H1 (cell line): Measurements from ENCODE around the gene DLEC1. TPM values are rescaled to one million over a fixed set of nuclear protein-coding genes. Genes with fewer than 3 reads are reported as not detected.

Experiments used
- CTCF ChIA-PET: fragments of 300-600 bp; sonication (Branson Sonifier 250); formaldehyde crosslinking; loops from one replicate; lab custom pipeline; 2021; ENCODE audit not compliant: partially characterized antibody; lab: Charles Lee
- POLR2A ChIA-PET: fragments of 300-600 bp; sonication (Branson Sonifier 250); formaldehyde crosslinking; loops from one replicate; lab custom pipeline; 2021; ENCODE audit warnings: inconsistent platforms; ENCODE audit not compliant: partially characterized antibody; lab: Charles Lee
- DNase-seq, 2 experiments: peaks; one replicate each; pipeline versions ENCODE4 v3.0.0 to v3.0.0-alpha.2; 2010 to 2022; ENCODE audit warnings: low spot score in 2 of 2, low read depth in 1 of 2, mixed read lengths in 1 of 2
- FAIRE-seq: peaks from 2 replicates; lab custom pipeline; 2011; peaks lifted over from hg19 to GRCh38; lab: Jason Lieb, UNC
- H2AFZ ChIP-seq: 2 replicates; pipeline ENCODE4 v1.8.1; 2012; ENCODE audit warnings: low read length, inconsistent platforms
- H2AK5ac ChIP-seq: 2 replicates; pipeline ENCODE4 v1.6.1; 2013; ENCODE audit warnings: low read depth, low read length
- H2BK120ac ChIP-seq: replicated peaks from 2 replicates; pipeline ENCODE3; 2013; ENCODE audit warnings: low read depth, low read length, inconsistent platforms
- H2BK12ac ChIP-seq: 2 replicates; pipeline ENCODE4 v1.6.1; 2013; ENCODE audit warnings: low read depth, low read length
- H2BK15ac ChIP-seq: 2 replicates; pipeline ENCODE4 v1.6.1; 2013; ENCODE audit warnings: low read length
- H2BK20ac ChIP-seq: 2 replicates; pipeline ENCODE4 v1.6.1; 2013; ENCODE audit warnings: low read length
- H2BK5ac ChIP-seq: 2 replicates; pipeline ENCODE4 v1.6.1; 2013; ENCODE audit warnings: low read depth, low read length
- H3K14ac ChIP-seq: 2 replicates; pipeline ENCODE4 v1.6.1; 2013; ENCODE audit warnings: inconsistent platforms; ENCODE audit not compliant: insufficient read length
- H3K18ac ChIP-seq: 2 replicates; pipeline ENCODE4 v1.6.1; 2013; ENCODE audit warnings: low read length; ENCODE audit errors: extremely low read depth
- H3K23ac ChIP-seq: 2 replicates; pipeline ENCODE4 v1.6.1; 2013; ENCODE audit warnings: inconsistent platforms; ENCODE audit not compliant: insufficient read length
- H3K23me2 ChIP-seq: 2 replicates; pipeline ENCODE4 v1.6.1; 2013; ENCODE audit warnings: low read depth, low read length
- H3K27ac ChIP-seq: 2 replicates; pipeline ENCODE4 v1.6.1; 2011; ENCODE audit warnings: low read depth, low read length, inconsistent platforms
- H3K27me3 ChIP-seq, 4 experiments: replicated peaks in 1 of 4; 1 replicate in 1 of 4; 2 replicates in 3 of 4; pipeline versions ENCODE4 v1.6.1 to v1.8.1; 2011 to 2013; ENCODE audit warnings: low read length in 3 of 4, mild to moderate bottlenecking in 3 of 4, inconsistent platforms in 2 of 4, mixed read lengths in 2 of 4, moderate library complexity in 1 of 4; ENCODE audit not compliant: control insufficient read depth in 3 of 4, insufficient read depth in 3 of 4; ENCODE audit errors: extremely low read depth in 1 of 4
- H3K36me3 ChIP-seq, 4 experiments: 2 replicates each; pipeline versions ENCODE4 v1.6.1 to v1.8.1; 2011 to 2013; ENCODE audit warnings: mild to moderate bottlenecking in 4 of 4, low read length in 3 of 4, moderate library complexity in 2 of 4, control low read depth in 1 of 4, inconsistent platforms in 1 of 4; ENCODE audit not compliant: insufficient read depth in 4 of 4, control insufficient read depth in 2 of 4
- H3K4ac ChIP-seq: replicated peaks from 2 replicates; pipeline ENCODE3; 2013; ENCODE audit warnings: low read length, low read depth, mixed read lengths, inconsistent platforms; ENCODE audit not compliant: insufficient read length
- H3K4me1 ChIP-seq, 4 experiments: replicated peaks in 1 of 4; 1 replicate in 1 of 4; 2 replicates in 3 of 4; pipeline versions ENCODE4 v1.6.1 to v1.8.1; 2011 to 2013; ENCODE audit warnings: low read length in 3 of 4, inconsistent platforms in 2 of 4, mixed read lengths in 1 of 4; ENCODE audit not compliant: insufficient read depth in 4 of 4, control insufficient read depth in 3 of 4
- H3K4me2 ChIP-seq, 2 experiments: 2 replicates each; pipeline versions ENCODE4 v1.6.1 to v1.8.1; 2011 to 2013; ENCODE audit warnings: low read depth in 2 of 2, low read length in 2 of 2, control low read depth in 1 of 2, inconsistent platforms in 1 of 2, mild to moderate bottlenecking in 1 of 2; ENCODE audit not compliant: insufficient read depth in 1 of 2
- H3K4me3 ChIP-seq, 4 experiments: fragments of 200-600, 300-600 bp in 1 of 4; sonication (generic), shearing (Covaris generic), sonication (Bioruptor Twin) in 1 of 4; 2 replicates each; pipeline versions ENCODE4 v1.5.1 to v1.8.1; 2011 to 2016; ENCODE audit warnings: low read length in 4 of 4, low read depth in 3 of 4, control low read depth in 2 of 4, inconsistent platforms in 2 of 4, mild to moderate bottlenecking in 2 of 4, mixed read lengths in 1 of 4, moderate library complexity in 1 of 4; ENCODE audit not compliant: insufficient read depth in 2 of 4; ENCODE audit errors: extremely low read depth in 1 of 4
- H3K56ac ChIP-seq: replicated peaks from 2 replicates; pipeline ENCODE3; 2013; ENCODE audit warnings: low read depth, mild to moderate bottlenecking, mixed read lengths, low read length, inconsistent platforms; ENCODE audit not compliant: insufficient read length
- H3K79me1 ChIP-seq: 2 replicates; pipeline ENCODE4 v1.6.1; 2013; ENCODE audit warnings: low read depth, low read length, control low read depth
- H3K79me2 ChIP-seq, 2 experiments: 2 replicates each; pipeline versions ENCODE4 v1.6.1 to v1.8.1; 2012 to 2013; ENCODE audit warnings: low read length in 2 of 2, mild to moderate bottlenecking in 2 of 2, inconsistent platforms in 1 of 2; ENCODE audit not compliant: insufficient read depth in 2 of 2, control insufficient read depth in 1 of 2
- H3K9ac ChIP-seq, 4 experiments: replicated peaks in 1 of 4; 1 replicate in 1 of 4; 2 replicates in 3 of 4; pipeline versions ENCODE4 v1.6.1 to v1.8.1; 2011 to 2013; ENCODE audit warnings: low read depth in 3 of 4, low read length in 3 of 4, control low read depth in 2 of 4, mild to moderate bottlenecking in 2 of 4, moderate library complexity in 2 of 4, inconsistent platforms in 1 of 4; ENCODE audit errors: extremely low read depth in 1 of 4
- H3K9me3 ChIP-seq, 2 experiments: 2 replicates each; pipeline versions ENCODE4 v1.6.1 to v1.8.1; 2012 to 2013; ENCODE audit warnings: mild to moderate bottlenecking in 2 of 2, moderate library complexity in 2 of 2, control low read depth in 1 of 2, inconsistent platforms in 1 of 2, low read depth in 1 of 2, low read length in 1 of 2, mixed read lengths in 1 of 2; ENCODE audit not compliant: insufficient read depth in 2 of 2
- H4K20me1 ChIP-seq, 2 experiments: replicated peaks in 1 of 2; 2 replicates each; pipeline versions ENCODE3 to v1.8.1; 2011 to 2013; ENCODE audit warnings: inconsistent platforms in 2 of 2, low read length in 2 of 2, mild to moderate bottlenecking in 1 of 2; ENCODE audit not compliant: insufficient read depth in 2 of 2, control insufficient read depth in 1 of 2
- H4K5ac ChIP-seq: 2 replicates; pipeline ENCODE4 v1.6.1; 2013; ENCODE audit warnings: low read length, low read depth, mixed read lengths, inconsistent platforms; ENCODE audit not compliant: insufficient read length
- H4K8ac ChIP-seq: 2 replicates; pipeline ENCODE4 v1.8.0; 2013; ENCODE audit warnings: mild to moderate bottlenecking, moderate library complexity, low read length, inconsistent platforms; ENCODE audit not compliant: insufficient read depth; ENCODE audit errors: extremely low read depth
- H4K91ac ChIP-seq: replicated peaks from 2 replicates; pipeline ENCODE3; 2013; ENCODE audit warnings: low read length, mixed read lengths, inconsistent platforms; ENCODE audit not compliant: insufficient read length
- CBX5 ChIP-seq: fragments of 300-800, 300-1000 bp; sonication (generic); IDR thresholded peaks from 2 replicates; pipeline ENCODE4 v1.7.1; 2016; ENCODE audit warnings: antibody characterized with exemption, low read length, low read depth
- HDAC6 ChIP-seq: IDR thresholded peaks from one replicate; pipeline ENCODE4 v1.7.1; 2012; ENCODE audit warnings: low read depth, mild to moderate bottlenecking, inconsistent platforms, low read length, moderate library complexity
- RAD21 ChIP-seq, 2 experiments: IDR thresholded peaks in 1 of 2; conservative IDR thresholded peaks in 1 of 2; 2 replicates each; pipeline ENCODE4 v1.6.1; 2011; ENCODE audit warnings: low read depth in 2 of 2, low read length in 2 of 2, improper control_type of control experiment in 1 of 2, inconsistent platforms in 1 of 2, mild to moderate bottlenecking in 1 of 2, moderate library complexity in 1 of 2
- SP1 ChIP-seq: IDR thresholded peaks from 2 replicates; pipeline ENCODE4 v1.6.1; 2011; ENCODE audit warnings: low read depth, low read length
- SRF ChIP-seq: IDR thresholded peaks from 2 replicates; pipeline ENCODE4 v1.6.1; 2011; ENCODE audit warnings: mild to moderate bottlenecking, low read depth, low read length, moderate library complexity
- WGBS, 2 experiments: shearing (Covaris generic) in 1 of 2; methylation state at CpG; one replicate each; pipeline versions ENCODE4 v1.1.6 to v1.1.7; 2013 to 2015; ENCODE audit warnings: low lambda C conversion rate in 2 of 2, mixed read lengths in 2 of 2, inconsistent platforms in 1 of 2, low coverage in 1 of 2, missing lambda C conversion rate in 1 of 2; ENCODE audit not compliant: insufficient replicate concordance in 2 of 2, insufficient coverage in 1 of 2, insufficient read length in 1 of 2; ENCODE audit errors: extremely low coverage in 1 of 2, missing lambda C conversion rate in 1 of 2; 5-methylcytosine and 5-hydroxymethylcytosine counted together
- polyA plus RNA-seq, 7 experiments: library from polyadenylated mRNA; depleted of rRNA in 3 of 7; stranded (reverse) in 5 of 7; unstranded in 2 of 7; fragments of >200 nt in 5 of 7; fragments of 200-250 nt in 2 of 7; gene quantifications; 1 replicate in 5 of 7; 2 replicates in 1 of 7; 4 replicates in 1 of 7; pipeline versions ENCODE4 v1.2.1 to v1.2.3, GENCODE V29; 2011 to 2013; ENCODE audit warnings: missing spikeins in 2 of 7, mixed read lengths in 2 of 7
- total RNA-seq: library from RNA; stranded (reverse); fragmentation: NEBNext Ultra II Directional; extraction: Animal tissue kit (Norgen Biotek cat#: 25700); gene quantifications from 2 replicates; pipeline ENCODE4 v1.2.1, GENCODE V29; 2021

The DLEC1 gene
- total and polyA plus RNA-seq, 2 of the 8 experiments (the other 6 are each of a cell fraction or from before 2014, with no cell fraction given) = 0.26 to 0.76 TPM

- Histone ChIP-seq H3K23ac (no peak overlapping the region), H3K9me3 (no peaks in the 10 kb centered on the region), H3K27ac (no peak overlapping the region), H2BK15ac (no peak overlapping the region), H3K14ac (no peak overlapping the region), H3K79me2 (no peaks in the 10 kb centered on the region), H3K56ac (no peak overlapping the region), H4K91ac (no peak overlapping the region), H2BK5ac (no peak overlapping the region), H4K5ac (no peak overlapping the region), H3K18ac (no peak overlapping the region), H3K9ac (no peak overlapping the region), H3K36me3 (peaks cover 29 to 51% (median 48%) of the 10 kb centered on the region in 4 experiments), H4K8ac (no peak overlapping the region), H2BK12ac (no peak overlapping the region), H2BK120ac (no peak overlapping the region), H3K27me3 (no peaks in the 10 kb centered on the region), H2BK20ac (no peak overlapping the region), H3K4me2 (no peak overlapping the region), H3K23me2 (no peaks in the 10 kb centered on the region), H3K4me1 (no peaks in the 10 kb centered on the region), H3K4ac (no peak overlapping the region), H2AFZ (no peak overlapping the region), H3K79me1 (no peaks in the 10 kb centered on the region), H3K4me3 (no peak overlapping the region), H4K20me1 (peaks cover 5 to 22% of the 10 kb centered on the region in 2 experiments), H2AK5ac (no peak overlapping the region)
- WGBS, 2 experiments = 81% methylated on average over 7 of the region's 7 CpGs; no CpG with 5 or more reads in 1 of the 2 experiments
- CTCF ChIA-PET = no interaction called here
- no peak for FAIRE-seq
- no peak for DNase-seq
- POLR2A ChIA-PET = no interaction called here
- no peak for TF ChIP-seq CBX5
- no peak for TF ChIP-seq SRF
- no peak for TF ChIP-seq RAD21 (IDR thresholded peaks at IDR 0.05 in 1 of 2, conservative IDR thresholded peaks at IDR 0.05 in 1 of 2; ENCODE audit: low read depth in 2 of 2, low read length in 2 of 2)
- no peak for TF ChIP-seq HDAC6
- TF ChIP-seq SP1 = no peak
These were observed 85.5 kb downstream of the DLEC1 start for GRCh38 chr3:38124324-38125122.
